HG03565 (cell line): ENCODE measurements around the gene METTL25.
A peak's percentile ranks its signal among the peaks of the same experiment; 100 is the strongest.
"Not testable (repeated sequence)": the region's sequence is repeated elsewhere in the genome, so short reads cannot be mapped to it uniquely, and the experiment has no call there.

Experiments used
- ATAC-seq: cut with Tn5 transposase; IDR thresholded peaks from one replicate; pipeline ENCODE4 v1.9.1; 2021; ENCODE audit warnings: mild to moderate bottlenecking, moderate library complexity; ENCODE audit not compliant: unreplicated experiment

Gene METTL25

GRCh38 chr12:82358200-82359114, at the start of gene METTL25, which contains the start of gene CCDC59:
METTL25 (plus strand) TSS chr12:82358529; CDS start chr12:82358566, 37 bp downstream.
CCDC59 (minus strand) TSS chr12:82358387; CDS start chr12:82358376, 11 bp downstream.
- peak; percentile 92 for ATAC-seq

- no peak for ATAC-seq
Measured at GRCh38 chr12:82314406-82314892, 43.9 kb upstream of the METTL25 start.

GRCh38 chr12:82319276-82319675, 39.1 kb upstream of the METTL25 start:
- ATAC-seq: no peak

- no peak for ATAC-seq
Measured at GRCh38 chr12:82325540-82326336, 32.6 kb upstream of the METTL25 start.

- peak; percentile 68 for ATAC-seq
Measured at GRCh38 chr12:82326905-82327503, 31.3 kb upstream of the METTL25 start.

GRCh38 chr12:82327861-82328260, 30.5 kb upstream of the METTL25 start:
- ATAC-seq: no peak

- no peak for ATAC-seq
Measured at GRCh38 chr12:82329508-82329907, 28.8 kb upstream of the METTL25 start.

- ATAC-seq: no peak
Measured at GRCh38 chr12:82350161-82350560, 8.2 kb upstream of the METTL25 start.

GRCh38 chr12:82351390-82351789, 6.9 kb upstream of the METTL25 start:
- no peak for ATAC-seq

GRCh38 chr12:82357340-82357739, 989 bp upstream of the METTL25 start:
- ATAC-seq: no peak

- ATAC-seq: no peak
Measured at GRCh38 chr12:82357845-82358199, 507 bp upstream of the METTL25 start.

GRCh38 chr12:82359115-82359478, 768 bp downstream of the METTL25 start:
- ATAC-seq: no peak

- ATAC-seq: not testable (repeated sequence)
Measured at GRCh38 chr12:82360834-82361233, 2.5 kb downstream of the METTL25 start.

GRCh38 chr12:82361461-82361915, 3.2 kb downstream of the METTL25 start:
- ATAC-seq: no peak

- no peak for ATAC-seq
Measured at GRCh38 chr12:82363990-82364389, 5.7 kb downstream of the METTL25 start.

GRCh38 chr12:82366197-82366596, 7.9 kb downstream of the METTL25 start:
- no peak for ATAC-seq

GRCh38 chr12:82375201-82375600, 16.9 kb downstream of the METTL25 start:
- ATAC-seq: no peak

GRCh38 chr12:82378997-82379396, 20.7 kb downstream of the METTL25 start:
- ATAC-seq: no peak

- ATAC-seq: peak; percentile 72
Measured at GRCh38 chr12:82383930-82384552, 25.7 kb downstream of the METTL25 start.

- no peak for ATAC-seq
Measured at GRCh38 chr12:82398879-82399278, 40.5 kb downstream of the METTL25 start.

GRCh38 chr12:82400819-82401218, 42.5 kb downstream of the METTL25 start:
- ATAC-seq: no peak
